Large intestine (tissue), 1 donor: ENCODE results near the gene SELENOO. TPM values are rescaled to one million over a fixed set of nuclear protein-coding genes. Genes with fewer than 3 reads are reported as not detected.

Source experiments
- polyA plus RNA-seq: library from polyadenylated mRNA; unstranded; fragments of 120-200 nt; gene quantifications from one replicate; pipeline ENCODE4 v1.2.1, GENCODE V29; 2013

SELENOO gene
- polyA plus RNA-seq, 1 donor, result 44.4 TPM

Other genes starting within 250 kb of the SELENOO start
- gene PIM3, start 240.2 kb upstream of the SELENOO start, polyA plus RNA-seq, result 41.5 TPM
- gene IL17REL, start 188.2 kb upstream of the SELENOO start, polyA plus RNA-seq, result 0.31 TPM
- gene TTLL8, start 142.7 kb upstream of the SELENOO start, polyA plus RNA-seq, result not detected
- gene MLC1, start 115.6 kb upstream of the SELENOO start, polyA plus RNA-seq, result 0.57 TPM
- 2.3 TPM for gene MOV10L1, start 111.0 kb upstream of the SELENOO start, polyA plus RNA-seq
- gene PANX2, start 30.3 kb upstream of the SELENOO start, polyA plus RNA-seq, result 0.55 TPM
- 41.3 TPM for gene TRABD, start 15.1 kb upstream of the SELENOO start, polyA plus RNA-seq
- gene TUBGCP6, start 44.0 kb downstream of the SELENOO start, polyA plus RNA-seq, result 38.5 TPM
- gene HDAC10, start 50.3 kb downstream of the SELENOO start, polyA plus RNA-seq, result 55.5 TPM
- 7.6 TPM for gene MAPK12, start 60.7 kb downstream of the SELENOO start, polyA plus RNA-seq
- 5.1 TPM for gene MAPK11, start 69.4 kb downstream of the SELENOO start, polyA plus RNA-seq
- 65.0 TPM for gene PLXNB2, start 106.6 kb downstream of the SELENOO start, polyA plus RNA-seq
- 7.1 TPM for gene DENND6B, start 126.0 kb downstream of the SELENOO start, polyA plus RNA-seq
- gene PPP6R2, start 142.3 kb downstream of the SELENOO start, polyA plus RNA-seq, result 46.9 TPM